ENCODE results near the gene HINT1. TPM values are rescaled to one million over a fixed set of nuclear protein-coding genes. Genes with fewer than 3 reads are reported as not detected.
"Not testable (repeated sequence)": the region's sequence is repeated elsewhere in the genome, so short reads cannot be mapped to it uniquely, and the experiment has no call there.

Gene HINT1
- total RNA-seq = 321 and 328 TPM in 2 replicates

DNA sequence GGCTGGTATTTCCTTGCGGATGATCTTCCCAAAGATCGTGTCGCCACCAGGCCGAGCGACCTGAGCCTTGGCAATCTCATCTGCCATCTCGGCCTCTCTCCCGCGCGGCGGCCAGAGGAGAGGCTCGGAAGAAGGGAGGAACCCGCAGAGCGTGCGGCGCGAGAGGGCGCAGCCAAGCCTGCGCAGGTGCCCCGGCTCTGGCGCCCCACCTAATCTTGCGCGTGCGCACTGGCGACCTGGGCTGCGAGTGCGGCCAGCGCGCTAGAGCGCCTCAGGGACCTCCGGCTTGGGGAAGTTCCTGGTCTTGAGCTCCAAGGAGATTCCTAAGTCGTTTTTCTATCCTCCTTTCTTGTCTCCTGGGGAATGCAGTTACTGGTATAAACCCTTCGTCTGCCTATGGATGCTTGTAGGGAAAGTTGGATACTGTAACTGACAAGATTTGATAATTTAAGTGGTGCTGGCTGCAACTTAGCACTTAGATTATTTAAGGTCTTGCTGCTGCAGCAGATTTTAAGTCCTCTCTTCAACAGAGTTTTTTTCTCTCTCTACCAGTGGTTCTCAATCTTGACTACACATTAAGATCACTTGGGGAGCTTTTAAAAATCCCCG lies at the start of gene HINT1:
Gene HINT1 (minus strand): TSS at position 138 of the 609 bp plus-strand sequence. CDS start 51 bp downstream, at position 87.
- intact Hi-C loops (cut with micrococcal nuclease) = loop anchor here (1.0 to 2.0 kb wide), 3 partner anchors 96 to 252 kb away; no protein-coding TSS in a partner anchor

DNA sequence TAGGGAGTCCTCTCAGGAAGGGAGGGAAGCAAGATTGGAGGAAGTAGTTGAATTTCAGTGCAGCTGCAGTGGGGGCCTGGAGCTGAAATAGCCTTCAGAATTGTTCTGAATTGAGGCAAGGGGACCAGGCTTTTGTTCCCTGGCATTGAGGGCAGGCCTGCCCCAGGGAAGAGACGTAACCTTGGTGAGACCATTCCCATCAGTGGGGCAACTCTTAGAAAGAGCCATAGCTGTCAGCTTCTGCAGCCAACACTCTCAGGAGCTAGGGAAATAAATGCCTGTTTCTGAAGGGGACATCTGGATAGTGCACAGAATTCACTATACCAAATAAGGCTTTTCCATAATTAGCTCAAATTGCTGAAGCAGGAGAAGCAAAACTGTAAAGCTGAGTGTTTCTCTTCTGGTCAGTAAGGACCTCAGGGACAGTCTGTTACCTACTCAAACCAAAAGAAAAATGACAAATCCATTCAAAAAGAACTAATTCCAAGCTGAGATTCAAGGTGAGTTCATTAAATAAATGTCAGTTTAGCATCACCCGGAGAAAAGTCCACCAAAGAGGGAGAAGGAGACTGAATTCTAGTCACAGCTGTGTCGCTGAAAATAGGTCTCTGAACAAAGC lies 49.7 kb upstream of the HINT1 start:
- intact Hi-C loops (cut with micrococcal nuclease) = no loop called here

DNA sequence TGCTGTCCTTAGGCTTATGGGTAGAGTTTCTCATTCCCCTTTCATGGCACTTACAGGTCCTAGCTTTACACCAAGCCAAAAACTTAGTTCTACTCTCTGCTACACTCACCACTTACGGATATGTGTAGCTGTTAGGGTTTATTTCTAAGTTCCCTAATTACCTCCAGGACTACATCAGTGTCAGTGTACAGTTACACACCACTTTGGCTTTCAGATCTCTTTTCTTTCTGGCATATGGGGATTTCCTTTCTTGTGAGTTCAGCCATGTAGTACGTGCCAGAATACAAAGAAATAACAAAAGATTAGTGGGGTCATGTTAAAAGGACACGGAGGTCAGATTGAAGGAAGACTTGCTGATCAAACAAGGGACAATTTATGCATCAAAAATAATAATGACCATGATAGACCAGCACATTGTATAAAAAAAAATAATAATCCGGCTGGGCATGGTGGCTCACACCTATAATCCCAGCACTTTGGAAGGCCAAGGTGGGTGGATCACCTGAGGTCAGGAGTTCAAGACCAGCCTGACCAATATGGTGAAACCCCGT lies 47.5 kb upstream of the HINT1 start:
- intact Hi-C loops (cut with micrococcal nuclease) = no loop called here

GRCh38 chr5:131211669-131212068 lies 46.6 kb upstream of the HINT1 start:
- intact Hi-C loops (cut with micrococcal nuclease) = no loop called here

GRCh38 chr5:131210151-131210510 lies 45.1 kb upstream of the HINT1 start:
- intact Hi-C loops (cut with micrococcal nuclease) = loop anchor here (1.0 kb wide), 1 partner anchor 43 kb away; no protein-coding TSS in a partner anchor

DNA sequence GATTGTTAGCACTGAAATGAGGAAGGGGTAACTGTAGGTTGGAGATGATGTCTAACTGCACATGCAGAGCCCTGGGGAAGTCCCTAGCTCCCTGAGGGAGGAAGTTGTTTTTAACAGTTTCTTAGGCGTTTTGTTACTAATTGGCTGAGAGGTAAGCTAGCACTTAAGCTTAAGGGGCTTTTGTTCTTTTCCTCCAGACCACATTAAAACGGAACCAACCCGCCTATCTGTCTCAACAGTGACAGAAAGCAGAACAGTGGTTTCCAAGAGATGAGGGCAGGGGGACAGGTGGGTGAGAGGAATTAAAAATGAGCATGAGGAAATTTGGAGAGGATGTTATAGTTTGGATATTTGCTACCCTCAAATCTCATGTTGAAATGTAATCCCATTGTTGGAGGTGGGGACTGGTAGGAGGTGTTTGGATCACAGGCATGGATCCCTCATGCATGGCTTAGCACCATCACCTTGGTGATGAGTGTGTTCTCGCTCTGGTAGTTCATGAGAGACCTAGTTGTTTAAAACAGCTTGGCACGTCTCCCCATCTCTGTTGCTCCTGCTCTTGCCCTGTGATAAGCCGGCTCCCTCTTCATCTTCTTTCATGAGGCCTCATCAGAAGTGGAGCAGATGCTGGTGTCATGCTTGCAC lies 44.6 kb upstream of the HINT1 start:
- intact Hi-C loops (cut with micrococcal nuclease) = loop anchor here (1.0 to 5.0 kb wide), 4 partner anchors 39 to 173 kb away; partner anchors contain the start of gene LYRM7

DNA sequence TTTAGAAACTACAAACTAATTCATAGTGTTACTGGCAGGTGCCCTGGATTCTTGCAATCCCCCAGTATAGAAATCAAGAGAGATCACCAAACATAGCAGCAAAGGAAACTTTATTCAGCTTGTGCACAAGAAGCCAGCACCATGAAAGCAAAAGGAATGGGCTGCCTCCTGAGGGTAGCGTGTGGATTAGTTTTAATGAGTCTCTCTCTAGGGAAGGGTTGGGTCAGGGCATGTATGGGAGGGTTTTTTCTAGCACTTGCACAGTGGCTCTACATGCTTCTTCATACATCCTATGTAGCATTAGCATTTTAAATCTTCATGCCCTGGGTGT lies 44.1 kb upstream of the HINT1 start:
- intact Hi-C loops (cut with micrococcal nuclease) = loop anchor here (1.0 to 5.0 kb wide), 3 partner anchors 39 to 173 kb away; partner anchors contain the start of gene LYRM7

- intact Hi-C loops (cut with micrococcal nuclease) = loop anchor here (5.0 kb wide), 1 partner anchor 176 kb away; no protein-coding TSS in a partner anchor
These were observed 41.7 kb upstream of the HINT1 start for GRCh38 chr5:131206772-131207171.

GRCh38 chr5:131206061-131206460 lies 41.0 kb upstream of the HINT1 start:
- intact Hi-C loops (cut with micrococcal nuclease) = loop anchor here (5.0 kb wide), 1 partner anchor 176 kb away; no protein-coding TSS in a partner anchor

DNA sequence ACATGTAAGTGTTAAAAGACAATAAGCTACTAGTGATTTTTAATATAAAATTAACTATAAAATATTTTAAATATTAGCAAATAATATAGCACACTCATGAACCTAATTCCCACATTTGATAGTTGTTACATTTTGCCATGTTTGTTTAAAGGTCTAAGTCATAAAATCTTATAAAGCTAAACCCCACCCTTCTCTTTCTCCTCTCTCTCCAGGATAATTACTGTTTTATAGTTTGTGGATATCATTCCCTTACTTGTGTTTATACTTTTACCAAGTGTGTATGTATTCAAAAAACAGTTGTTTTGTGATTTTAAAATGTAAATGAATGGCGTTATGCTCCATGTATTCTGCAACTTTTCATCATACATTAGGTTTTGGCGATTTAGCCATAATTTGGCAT lies 39.9 kb upstream of the HINT1 start:
- intact Hi-C loops (cut with micrococcal nuclease) = loop anchor here (5.0 kb wide), 1 partner anchor 177 kb away; no protein-coding TSS in a partner anchor

DNA sequence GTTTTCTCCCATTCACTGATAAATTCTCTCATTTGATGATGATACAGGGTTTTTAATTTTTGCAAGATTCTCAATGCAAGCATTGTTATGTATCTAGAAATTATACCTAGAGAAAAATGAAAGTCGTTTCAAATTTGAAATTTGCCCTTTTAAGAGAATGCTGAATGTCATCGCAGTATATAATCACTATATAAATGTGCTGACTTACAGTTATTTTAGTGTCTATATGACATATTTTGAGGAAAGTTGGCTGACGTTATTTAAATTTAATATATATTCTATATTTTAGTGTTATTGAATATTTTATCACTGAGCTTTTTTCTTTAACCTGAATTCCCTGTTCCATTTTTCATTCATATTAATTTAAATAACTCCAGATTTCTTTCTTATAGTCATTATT lies 35.5 kb upstream of the HINT1 start:
- intact Hi-C loops (cut with micrococcal nuclease) = no loop called here

DNA sequence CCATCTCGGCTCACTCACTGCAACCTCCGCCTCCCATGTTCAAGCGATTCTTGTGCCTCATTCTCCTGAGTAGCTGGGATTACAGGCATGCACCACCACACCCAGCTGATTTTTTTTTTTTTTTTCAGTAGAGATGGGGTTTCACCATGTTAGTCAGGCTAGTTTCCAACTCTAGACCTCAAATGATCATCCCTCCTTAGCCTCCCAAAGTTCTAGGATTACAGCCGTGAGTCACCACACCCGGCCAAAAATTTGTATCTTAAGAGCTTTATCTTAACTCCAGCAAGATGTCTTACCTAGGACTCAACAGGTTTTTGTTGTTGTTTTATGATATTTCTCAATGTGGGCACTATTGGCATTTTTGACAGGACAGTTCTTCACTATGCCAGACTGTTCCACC lies 33.6 kb upstream of the HINT1 start:
- intact Hi-C loops (cut with micrococcal nuclease) = no loop called here

DNA sequence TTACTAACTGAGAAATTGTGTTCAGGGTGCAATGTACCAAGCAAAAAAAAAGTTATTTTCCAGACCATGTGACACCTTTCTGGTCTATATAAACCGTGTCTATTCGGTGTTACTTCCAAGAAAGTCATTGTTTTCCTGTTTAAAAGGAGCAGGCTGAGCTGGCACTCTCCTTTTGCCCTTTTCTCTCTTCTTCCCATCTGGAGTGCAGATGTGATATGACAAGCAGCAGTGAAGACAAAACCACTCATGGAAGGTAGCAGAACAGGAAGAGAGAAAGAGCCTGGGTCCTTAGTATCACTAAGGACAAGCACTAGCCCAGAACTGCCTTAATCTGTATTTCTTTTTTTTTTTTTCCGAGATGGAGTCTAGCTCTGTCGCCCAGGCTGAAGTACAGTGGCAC lies 31.3 kb upstream of the HINT1 start:
- intact Hi-C loops (cut with micrococcal nuclease) = no loop called here

DNA sequence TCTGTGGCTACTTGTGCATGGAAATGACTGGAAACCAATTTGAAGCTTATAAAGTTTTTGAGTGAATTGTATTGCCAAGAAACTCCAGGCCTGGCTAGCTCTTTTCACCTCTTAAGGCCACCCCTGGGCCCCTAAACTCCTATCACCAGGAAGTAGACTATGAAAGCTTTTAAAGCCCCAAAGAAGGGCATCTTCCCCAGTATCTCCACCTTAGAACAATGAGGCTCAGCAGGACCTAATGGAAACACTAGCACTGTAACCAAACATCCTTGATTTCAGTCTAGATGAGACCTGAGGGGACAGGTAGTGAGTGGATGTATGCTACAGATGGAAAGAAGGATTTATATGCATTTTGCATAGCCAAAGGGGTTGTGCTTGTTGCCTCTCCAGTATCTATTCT lies 30.6 kb upstream of the HINT1 start:
- intact Hi-C loops (cut with micrococcal nuclease) = no loop called here

- intact Hi-C loops (cut with micrococcal nuclease) = no loop called here
These were observed 29.7 kb upstream of the HINT1 start for GRCh38 chr5:131194725-131195124.

GRCh38 chr5:131193897-131194296 lies 28.8 kb upstream of the HINT1 start:
- intact Hi-C loops (cut with micrococcal nuclease) = not testable (repeated sequence)

GRCh38 chr5:131193106-131193505 lies 28.1 kb upstream of the HINT1 start:
- intact Hi-C loops (cut with micrococcal nuclease) = no loop called here

- intact Hi-C loops (cut with micrococcal nuclease) = no loop called here
These were observed 21.7 kb upstream of the HINT1 start for GRCh38 chr5:131186561-131187256.

GRCh38 chr5:131185523-131186104 lies 20.6 kb upstream of the HINT1 start:
- intact Hi-C loops (cut with micrococcal nuclease) = no loop called here

GRCh38 chr5:131182839-131183238 lies 17.8 kb upstream of the HINT1 start:
- intact Hi-C loops (cut with micrococcal nuclease) = no loop called here

DNA sequence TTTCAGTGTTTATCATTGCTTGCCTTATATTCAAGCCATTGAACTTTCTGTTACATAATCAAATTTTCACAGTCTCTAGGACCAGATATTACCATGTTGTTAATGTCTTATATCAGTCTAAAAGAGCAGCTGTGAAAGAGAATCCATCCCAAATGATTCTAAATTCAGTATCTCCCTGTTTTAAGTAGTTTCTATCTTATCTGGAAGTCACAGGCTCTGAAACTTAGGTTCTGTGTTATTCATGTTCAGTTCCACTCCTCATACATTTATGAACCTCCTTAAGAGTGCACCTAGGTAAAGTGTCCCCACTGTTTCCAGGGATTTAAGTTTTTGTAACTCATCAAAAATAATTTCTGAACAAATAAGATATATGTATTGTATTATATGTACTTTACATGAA lies 15.4 kb upstream of the HINT1 start:
- intact Hi-C loops (cut with micrococcal nuclease) = no loop called here

Measured in T-helper 2 cell treated with Interferon-gamma antibody and Interleukin-4, amounts not matched to agents 100 ng/mL and 5 ng/mL, for 36 hours (primary cell).